Stimulated activated CD4-positive, alpha-beta T cell treated with anti-CD3 and anti-CD28 coated beads, Interleukin-1b, Interleukin-23, amount 100 ng/mL, for 4 hours (primary cell): ENCODE measurements around the gene TIMM44.
"Not testable (repeated sequence)": the region's sequence is repeated elsewhere in the genome, so short reads cannot be mapped to it uniquely, and the experiment has no call there.

Source experiments
- DNase-seq, 2 donors: peaks; one replicate each; pipeline ENCODE4 v3.0.0-alpha.2; 2020; ENCODE audit warnings: low read depth in 2 of 2

TIMM44 gene

GRCh38 chr19:7900401-7900870 lies 43.0 kb downstream of the TIMM44 start:
- no peak for DNase-seq

- no peak for DNase-seq
These were observed 43.6 kb downstream of the TIMM44 start for GRCh38 chr19:7899751-7900378.

GRCh38 chr19:7898967-7899366 lies 44.5 kb downstream of the TIMM44 start:
- no peak for DNase-seq

- no peak for DNase-seq
These were observed 46.2 kb downstream of the TIMM44 start for GRCh38 chr19:7897292-7897691.

- no peak for DNase-seq
These were observed 47.9 kb downstream of the TIMM44 start for GRCh38 chr19:7895565-7895964.

GRCh38 chr19:7894612-7895309 lies 48.7 kb downstream of the TIMM44 start:
- DNase-seq = no peak

- not testable (repeated sequence) for DNase-seq
These were observed 49.9 kb downstream of the TIMM44 start for GRCh38 chr19:7893362-7894101.

- no peak for DNase-seq
These were observed 54.6 kb downstream of the TIMM44 start for GRCh38 chr19:7888826-7889217.

- DNase-seq = peak; percentile 26 to 54
These were observed 55.2 kb downstream of the TIMM44 start, which contains the start of gene LRRC8E for GRCh38 chr19:7888145-7888825. Gene LRRC8E (plus strand): TSS chr19:7888510. CDS start chr19:7895604, 7,094 bp downstream.

GRCh38 chr19:7887408-7888144 lies 55.9 kb downstream of the TIMM44 start:
- DNase-seq = no peak

GRCh38 chr19:7885818-7886217 lies 57.6 kb downstream of the TIMM44 start:
- DNase-seq = no peak

- no peak for DNase-seq
These were observed 59.5 kb downstream of the TIMM44 start for GRCh38 chr19:7883796-7884570.

GRCh38 chr19:7883105-7883504 lies 60.4 kb downstream of the TIMM44 start:
- DNase-seq = no peak

- DNase-seq = no peak
These were observed 61.6 kb downstream of the TIMM44 start for GRCh38 chr19:7881910-7882309.

- no peak for DNase-seq
These were observed 63.6 kb downstream of the TIMM44 start for GRCh38 chr19:7879836-7880235.

- no peak for DNase-seq
These were observed 64.2 kb downstream of the TIMM44 start for GRCh38 chr19:7879111-7879807.

GRCh38 chr19:7877249-7877836 lies 66.1 kb downstream of the TIMM44 start:
- DNase-seq = no peak
